OCI-LY1 (cell line): Measurements from ENCODE around the gene DNAAF5.

Experiments
- EZH2 ChIP-seq: fragments of 200-600 bp; sonication (generic), shearing (Covaris generic); IDR thresholded peaks from 2 replicates; pipeline ENCODE4 v1.8.0; 2017; ENCODE audit warnings: borderline replicate concordance, mixed run types, mild to moderate bottlenecking, antibody characterized with exemption, low read length, moderate library complexity, mixed read lengths
- TF ChIP-seq, protein P1 (sequence below): fragments of 200-600 bp; sonication (generic), shearing (Covaris generic); IDR thresholded peaks from 2 replicates; pipeline ENCODE4 v1.5.1; 2017; ENCODE audit warnings: mild to moderate bottlenecking, antibody characterized with exemption, low read length, moderate library complexity, mixed read lengths

DNA sequence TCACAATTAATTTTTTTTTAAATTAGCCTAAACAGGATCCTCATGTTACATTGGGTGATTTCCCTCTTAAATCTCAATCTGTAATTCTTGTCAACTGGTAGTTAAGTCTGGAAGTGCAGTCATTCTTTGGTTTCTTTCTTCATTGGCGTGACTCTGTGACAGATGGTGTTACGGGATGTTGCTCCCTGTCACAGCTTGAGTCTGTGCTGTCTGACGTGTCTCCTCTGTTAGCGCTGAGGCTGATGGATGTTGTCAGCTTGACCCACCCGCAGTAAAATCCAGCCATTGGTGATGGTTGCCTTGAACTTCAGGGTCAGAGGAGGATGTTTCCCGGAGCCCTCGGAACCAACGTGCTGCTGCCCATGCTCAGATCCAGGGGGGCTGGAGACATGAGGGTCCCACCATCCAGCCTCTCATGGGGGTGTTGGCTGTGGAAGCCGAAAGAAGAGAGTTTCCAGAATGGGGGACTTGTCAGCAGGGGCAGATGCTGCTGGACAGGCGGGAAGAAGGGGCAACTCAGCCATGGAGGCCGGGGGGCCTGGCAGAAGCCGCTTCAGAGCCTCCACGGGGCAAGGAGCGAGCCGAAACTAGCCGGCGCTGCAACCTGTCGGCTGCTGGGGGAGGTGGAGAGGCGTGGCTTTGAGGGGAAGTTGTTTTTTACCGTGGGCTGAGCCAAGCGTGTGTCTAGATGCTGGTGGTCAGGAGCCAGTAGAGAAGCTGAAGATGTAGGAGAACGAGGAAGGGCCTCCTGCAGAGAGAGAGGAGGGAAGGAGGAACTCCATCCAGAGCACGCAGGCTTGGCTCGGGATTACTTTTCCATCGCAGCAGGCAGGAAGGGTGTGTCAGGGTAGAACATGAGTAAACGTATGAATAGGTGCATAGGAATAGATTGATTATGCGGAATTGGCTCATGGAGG is 109.2 kb downstream of the DNAAF5 start:
- TF ChIP-seq, protein P1, sequence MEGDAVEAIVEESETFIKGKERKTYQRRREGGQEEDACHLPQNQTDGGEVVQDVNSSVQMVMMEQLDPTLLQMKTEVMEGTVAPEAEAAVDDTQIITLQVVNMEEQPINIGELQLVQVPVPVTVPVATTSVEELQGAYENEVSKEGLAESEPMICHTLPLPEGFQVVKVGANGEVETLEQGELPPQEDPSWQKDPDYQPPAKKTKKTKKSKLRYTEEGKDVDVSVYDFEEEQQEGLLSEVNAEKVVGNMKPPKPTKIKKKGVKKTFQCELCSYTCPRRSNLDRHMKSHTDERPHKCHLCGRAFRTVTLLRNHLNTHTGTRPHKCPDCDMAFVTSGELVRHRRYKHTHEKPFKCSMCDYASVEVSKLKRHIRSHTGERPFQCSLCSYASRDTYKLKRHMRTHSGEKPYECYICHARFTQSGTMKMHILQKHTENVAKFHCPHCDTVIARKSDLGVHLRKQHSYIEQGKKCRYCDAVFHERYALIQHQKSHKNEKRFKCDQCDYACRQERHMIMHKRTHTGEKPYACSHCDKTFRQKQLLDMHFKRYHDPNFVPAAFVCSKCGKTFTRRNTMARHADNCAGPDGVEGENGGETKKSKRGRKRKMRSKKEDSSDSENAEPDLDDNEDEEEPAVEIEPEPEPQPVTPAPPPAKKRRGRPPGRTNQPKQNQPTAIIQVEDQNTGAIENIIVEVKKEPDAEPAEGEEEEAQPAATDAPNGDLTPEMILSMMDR = no peak
- no peak for TF ChIP-seq EZH2
